Stimulated activated CD8-positive, alpha-beta memory T cell treated with anti-CD3 and anti-CD28 coated beads, Interleukin-7, amount 100 ng/mL, for 48 hours (primary cell): ENCODE measurements around the gene DNM2.
"Not testable (repeated sequence)": the region's sequence is repeated elsewhere in the genome, so short reads cannot be mapped to it uniquely, and the experiment has no call there.

Experiments used
- DNase-seq, 2 donors: peaks; one replicate each; pipeline ENCODE4 v3.0.0-alpha.2; 2020; ENCODE audit warnings: low read depth in 1 of 2; ENCODE audit errors: extremely low read depth in 1 of 2

Gene DNM2

GRCh38 chr19:10749435-10750384, 31.8 kb downstream of the DNM2 start:
- DNase-seq: no peak

GRCh38 chr19:10751109-10751953, 33.5 kb downstream of the DNM2 start:
- no peak for DNase-seq

DNA sequence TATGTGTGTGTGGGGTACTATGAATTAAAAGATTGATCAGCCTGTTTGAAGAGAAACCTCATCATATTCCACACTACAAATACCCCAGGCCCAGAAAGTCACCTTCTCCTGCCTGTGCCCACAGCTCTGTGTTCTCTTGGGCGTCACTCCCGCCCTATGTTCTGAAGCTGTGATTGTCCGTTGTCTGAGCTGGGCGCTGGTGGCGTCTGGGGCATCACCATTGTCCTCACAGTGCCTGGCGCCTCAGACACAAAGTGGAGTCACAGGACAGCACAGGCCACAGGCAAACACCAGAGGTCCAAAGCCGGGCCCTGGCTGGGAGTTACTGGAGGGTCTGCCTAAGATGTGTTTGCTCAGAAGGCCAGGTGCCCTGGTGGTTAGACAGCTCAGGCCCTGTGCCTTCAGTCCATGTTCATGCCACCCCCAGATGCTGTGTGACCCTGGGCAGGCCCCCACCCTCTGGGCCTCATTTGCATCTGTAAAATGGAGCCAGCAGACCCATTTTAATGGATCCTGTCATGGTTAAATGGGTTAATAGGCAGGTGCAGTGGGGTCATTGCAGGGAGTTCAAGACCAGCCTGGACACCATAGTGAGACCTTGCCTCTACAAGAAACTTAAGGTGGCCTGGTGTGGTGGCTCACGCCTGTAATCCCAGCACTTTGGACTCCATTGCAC, 34.5 kb downstream of the DNM2 start:
- no peak for DNase-seq

GRCh38 chr19:10752913-10753704, 35.2 kb downstream of the DNM2 start:
- DNase-seq: no peak

DNA sequence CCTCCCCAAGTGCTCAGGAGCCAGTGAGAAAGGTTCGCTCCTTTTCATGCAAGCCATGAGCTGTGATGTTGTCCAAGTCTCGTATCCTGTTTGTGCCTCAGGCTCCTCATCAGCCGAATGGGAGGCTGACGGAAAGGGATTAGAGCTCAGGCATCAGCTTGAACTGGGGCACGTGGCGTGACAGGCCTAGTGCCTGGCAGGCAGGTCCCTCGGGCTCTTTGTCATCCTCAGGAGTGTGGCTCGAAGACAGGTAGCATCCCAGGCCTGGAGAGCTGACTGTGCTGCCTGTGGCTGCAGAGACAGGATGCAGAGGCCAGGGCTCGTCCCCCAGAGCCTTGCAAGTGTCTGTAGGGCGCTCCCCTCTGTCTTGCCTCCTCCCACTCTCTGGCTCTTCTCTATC, 38.5 kb downstream of the DNM2 start:
- no peak for DNase-seq

DNA sequence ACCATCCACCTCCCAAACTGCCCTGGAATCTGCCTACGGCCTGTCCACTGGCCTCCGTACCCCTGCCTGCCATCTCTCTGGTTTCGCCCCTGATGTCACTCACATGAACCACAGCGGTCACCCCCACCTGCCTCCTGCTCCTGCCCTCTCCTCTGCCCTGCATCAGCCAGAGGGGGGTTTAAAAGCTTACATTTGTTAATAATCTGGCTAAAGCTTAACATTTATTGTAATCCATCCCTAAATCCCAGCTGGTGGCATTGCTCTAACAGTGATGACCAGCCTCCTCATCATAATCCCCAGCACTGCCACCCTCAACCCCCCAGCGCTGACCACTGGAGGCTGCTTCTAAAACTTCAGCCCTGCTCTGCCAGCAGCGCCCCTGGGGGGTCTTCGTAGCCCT, 38.9 kb downstream of the DNM2 start:
- DNase-seq: no peak

- not testable (repeated sequence) for DNase-seq
These were observed 40.2 kb downstream of the DNM2 start for GRCh38 chr19:10758050-10758449.

GRCh38 chr19:10758978-10759377, 41.1 kb downstream of the DNM2 start:
- no peak for DNase-seq

DNA sequence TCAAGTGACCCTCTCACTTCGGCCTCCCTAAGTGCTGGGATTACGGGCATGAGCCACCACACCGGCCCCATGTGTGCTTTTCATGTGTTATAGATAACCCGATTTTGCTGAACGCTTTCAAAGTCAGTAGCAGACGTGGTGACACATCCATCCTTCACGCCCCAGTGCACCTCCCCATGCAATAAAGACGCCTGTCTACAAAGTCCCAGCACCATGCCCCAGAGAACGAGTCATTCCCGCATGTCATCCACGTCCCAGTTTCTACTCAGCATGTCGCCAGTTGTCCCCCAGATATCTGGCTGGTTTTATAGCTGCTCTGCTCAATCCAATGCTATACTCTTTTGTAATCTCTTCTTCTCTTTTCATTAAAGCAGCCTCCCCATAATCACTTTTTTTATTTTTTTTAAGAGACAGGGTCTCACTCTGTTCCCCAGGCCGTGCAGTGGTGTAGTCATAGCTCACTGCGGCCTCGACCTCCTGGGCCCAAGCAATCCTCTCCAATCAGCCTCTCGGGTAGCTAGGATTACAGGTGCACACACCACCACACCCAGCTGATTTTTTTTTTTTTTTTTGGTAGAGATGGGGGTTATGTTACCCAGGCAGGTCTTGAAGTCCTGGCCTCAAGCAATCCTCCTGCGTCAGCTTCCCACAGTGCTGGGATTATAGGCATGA, 42.5 kb downstream of the DNM2 start:
- peak in 1 of 2 donors; percentile 47 for DNase-seq

DNA sequence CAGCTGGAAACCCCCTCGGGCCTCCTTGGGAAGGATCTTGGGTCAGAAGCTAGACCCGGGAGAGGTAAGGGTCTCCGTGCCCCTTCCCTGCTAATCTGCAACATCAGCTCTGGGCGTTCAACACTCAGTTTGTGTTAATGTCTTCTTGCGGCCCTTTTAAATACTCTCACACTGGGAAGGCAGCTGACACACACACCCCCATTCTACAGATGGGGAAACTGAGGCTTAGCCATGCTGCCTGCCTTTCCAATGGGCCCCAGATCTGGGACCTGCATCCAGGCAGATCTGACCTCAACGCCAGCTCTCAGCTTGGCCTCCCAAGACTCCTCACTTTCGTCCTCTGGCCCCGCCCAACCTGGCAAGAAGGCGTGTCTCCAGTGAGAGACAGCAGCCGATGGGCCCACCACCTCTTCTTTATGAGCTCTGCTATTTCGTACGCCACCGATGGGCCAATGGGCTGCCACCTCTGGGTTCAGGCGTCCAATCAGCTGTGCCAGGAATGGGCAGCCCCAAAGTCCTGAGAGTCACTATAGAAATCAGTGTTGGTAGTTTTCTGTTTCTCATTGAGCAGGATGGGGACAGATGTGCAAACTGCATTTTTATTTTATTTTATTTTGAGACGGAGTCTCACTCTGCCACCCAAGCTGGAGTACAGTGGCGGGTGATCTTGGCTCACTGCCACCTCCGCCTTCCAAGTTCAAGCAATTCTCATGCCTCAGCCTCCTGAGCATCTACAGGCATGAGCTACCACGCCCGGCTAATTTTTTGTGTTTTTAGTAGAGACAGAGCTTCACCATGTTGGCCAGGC, 43.8 kb downstream of the DNM2 start:
- no peak for DNase-seq

DNA sequence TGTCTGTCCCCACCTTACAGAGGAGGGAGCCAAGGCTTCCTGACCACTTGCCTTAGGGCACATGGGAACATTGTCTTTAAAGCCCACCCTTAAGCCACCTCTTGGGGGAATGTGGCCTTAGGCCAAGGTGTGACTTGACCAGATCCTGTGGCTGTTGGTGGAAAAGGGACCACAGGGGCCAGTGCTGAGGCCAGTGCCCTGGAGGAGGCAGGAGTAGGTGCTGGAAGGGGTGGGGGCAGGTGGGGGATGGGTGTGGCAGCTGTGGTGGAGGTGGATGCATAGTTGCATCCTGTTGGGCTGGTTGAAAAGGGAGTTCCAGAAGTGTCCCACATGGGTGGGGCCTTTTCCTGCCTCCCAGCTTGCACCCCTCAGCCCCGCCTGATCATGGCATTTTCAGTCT, 44.8 kb downstream of the DNM2 start:
- no peak for DNase-seq

DNA sequence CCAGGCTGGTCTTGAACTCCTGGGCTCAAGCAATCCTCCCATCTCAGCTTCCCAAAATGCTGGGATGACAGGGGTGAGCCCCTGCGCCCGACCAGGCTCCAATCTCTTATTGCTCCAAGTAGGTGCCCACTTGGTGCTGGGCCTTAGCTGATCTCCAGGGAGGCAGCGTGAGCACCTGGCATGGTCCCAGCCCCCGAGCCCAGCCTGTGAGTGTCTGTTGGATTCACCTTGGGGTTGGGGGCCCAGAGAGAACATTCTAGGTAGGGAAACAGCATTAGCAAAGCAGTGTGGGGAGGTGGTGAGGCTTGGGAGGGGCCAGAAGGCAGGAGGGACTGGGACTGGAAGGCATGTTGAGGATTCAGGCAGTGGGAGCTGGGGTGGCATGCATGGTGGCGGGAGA, 45.5 kb downstream of the DNM2 start:
- DNase-seq: no peak

DNA sequence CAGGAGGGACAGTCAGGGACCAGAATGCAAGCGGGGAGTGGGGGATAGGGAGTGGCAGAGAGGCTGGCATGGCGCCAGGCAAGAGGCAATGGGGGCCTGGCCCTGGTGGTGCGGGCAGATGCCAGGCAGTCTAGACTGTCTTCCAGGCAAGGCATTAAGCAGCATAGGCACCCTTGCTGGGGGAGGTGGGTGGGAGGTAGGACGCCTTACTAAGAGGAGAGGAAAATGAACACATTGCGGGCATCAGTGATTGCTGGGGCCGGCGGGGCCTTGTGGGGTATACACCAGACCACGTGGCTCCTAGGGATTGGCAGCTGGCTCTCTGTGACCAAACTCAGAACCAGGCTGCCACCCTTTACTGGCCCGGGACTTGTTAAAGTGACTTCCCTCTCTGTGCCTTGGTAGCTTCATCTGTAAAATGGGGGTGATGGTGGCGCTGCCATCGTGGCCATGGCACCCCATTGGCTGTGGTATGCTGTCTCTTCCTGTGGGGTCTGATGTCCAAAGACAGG, 46.0 kb downstream of the DNM2 start:
- DNase-seq: no peak

DNA sequence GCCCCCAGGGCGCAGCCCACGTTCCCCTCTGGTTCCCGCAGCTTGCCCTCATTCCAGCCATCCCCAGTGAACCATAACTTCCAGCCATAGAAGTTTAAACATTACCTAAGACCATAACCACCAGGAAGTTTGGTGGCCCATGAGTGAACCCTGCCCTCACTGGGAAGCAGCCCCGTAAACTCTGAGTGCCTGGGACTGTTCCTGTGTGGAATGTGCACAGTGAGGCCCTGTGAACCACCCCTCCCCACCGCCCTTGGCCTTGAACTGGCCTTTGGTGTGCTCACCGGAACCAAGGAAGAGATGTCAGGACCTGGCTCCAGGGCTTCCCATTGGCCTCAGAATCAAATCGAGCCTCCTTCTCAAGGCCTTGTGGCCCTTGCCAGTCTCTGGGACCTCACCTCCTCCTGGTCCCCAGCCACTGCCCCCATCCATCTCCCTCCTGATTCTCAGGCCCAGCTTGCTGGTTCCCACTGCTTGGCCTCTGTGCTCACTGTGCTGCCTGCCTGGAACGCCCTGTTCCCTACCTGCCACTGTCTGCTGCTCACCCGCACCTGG, 46.5 kb downstream of the DNM2 start:
- DNase-seq: no peak

DNA sequence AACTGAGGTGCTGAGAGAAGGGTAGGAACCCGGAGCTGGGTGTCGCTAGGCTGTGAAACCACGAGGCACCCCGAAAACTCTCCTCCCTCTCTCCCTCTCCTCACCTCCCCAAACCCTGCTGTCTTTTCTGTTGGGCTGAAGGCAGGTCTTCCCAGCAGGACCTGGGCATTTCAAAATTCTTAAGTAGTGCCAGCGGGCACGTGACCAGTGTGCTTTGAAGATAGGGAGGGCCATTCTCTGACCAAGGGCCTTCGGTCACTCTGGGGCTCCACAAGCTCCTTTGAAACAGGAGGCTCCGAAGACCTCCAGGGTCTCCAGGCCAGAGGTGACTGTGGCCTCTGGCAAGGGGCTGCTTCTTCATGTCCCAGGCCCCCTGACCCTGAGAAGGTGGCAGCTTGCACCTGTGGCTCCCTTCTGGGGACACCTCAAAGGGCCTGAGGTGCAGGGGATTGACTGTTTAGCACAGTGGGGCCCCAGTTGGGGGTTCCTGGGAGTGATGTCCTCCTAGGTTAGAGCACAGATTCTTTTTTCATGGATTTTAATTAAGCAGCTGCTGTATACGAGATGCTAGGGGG, 48.3 kb downstream of the DNM2 start:
- no peak for DNase-seq

- DNase-seq: no peak
These were observed 48.9 kb downstream of the DNM2 start for GRCh38 chr19:10766671-10767201.

GRCh38 chr19:10767726-10768125, 49.8 kb downstream of the DNM2 start:
- no peak for DNase-seq

- DNase-seq: no peak
These were observed 50.5 kb downstream of the DNM2 start for GRCh38 chr19:10768369-10768768.
